ENCODE measurements around the gene CENPF.

- no peak for TF ChIP-seq EZH2 (IDR thresholded peaks at IDR 0.05; ENCODE audit: borderline replicate concordance, insufficient read depth, low read length, poor library complexity, severe bottlenecking)
- peak; percentile 69 for TF ChIP-seq CTCF (IDR thresholded peaks at IDR 0.05; ENCODE audit: poor library complexity, severe bottlenecking)
- no peak for TF ChIP-seq MXI1 (conservative IDR thresholded peaks at IDR 0.05; ENCODE audit: poor library complexity, severe bottlenecking)
- TF ChIP-seq REST (IDR thresholded peaks at IDR 0.05; ENCODE audit: borderline replicate concordance): no peak
- no peak for TF ChIP-seq TAF1 (IDR thresholded peaks at IDR 0.05; ENCODE audit: low read depth)
- no peak for TF ChIP-seq POLR2AphosphoS5 (IDR thresholded peaks at IDR 0.05)
- TF ChIP-seq EP300 (conservative IDR thresholded peaks at IDR 0.05; ENCODE audit: poor library complexity, severe bottlenecking): no peak
- peak; percentile 61 for TF ChIP-seq RAD21 (conservative IDR thresholded peaks at IDR 0.05)
Measured at GRCh38 chr1:214637722-214638458, 34.9 kb downstream of the CENPF start.

All from neural cell (in vitro differentiated cells).